Measurements from ENCODE around the gene NRCAM. TPM values are rescaled to one million over a fixed set of nuclear protein-coding genes. Genes with fewer than 3 reads are reported as not detected.
A peak's percentile ranks its signal among the peaks of the same experiment; 100 is the strongest.

Gene NRCAM
- total and polyA plus RNA-seq, 12 donors: 71.6 to 222 (median 148) TPM

DNA sequence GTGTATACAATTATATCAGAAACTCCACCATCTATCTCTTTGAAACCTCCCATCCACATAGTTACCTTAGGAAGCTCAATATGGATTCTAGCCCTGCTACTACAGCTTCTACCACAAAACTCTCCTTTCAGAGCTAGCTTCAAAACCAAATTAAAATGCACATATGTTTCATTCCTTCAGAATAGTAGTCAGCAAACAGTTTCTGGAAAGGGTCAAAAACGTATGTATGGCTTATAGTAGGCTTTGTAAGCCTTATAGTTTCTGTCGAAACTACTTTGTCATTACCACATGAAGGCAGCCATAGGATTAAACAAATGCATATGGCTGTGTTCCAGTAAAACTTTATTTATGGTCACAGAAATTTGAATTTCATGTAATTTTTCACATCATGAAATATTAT lies 170.5 kb downstream of the NRCAM start:
- Histone ChIP-seq H3K4me1 (replicated peaks in 1 of 2) (peaks cover 10 to 36% of the 10 kb centered on the region in 2 donors), H3K27ac (no peak overlapping the region), H3K4me3 (no peak overlapping the region), H3K27me3 (no peaks in the 10 kb centered on the region), H3K36me3 (replicated peaks in 1 of 2) (no peaks in the 10 kb centered on the region), H3K9me3 (replicated peaks in 1 of 3) (no peaks in the 10 kb centered on the region)
- TF ChIP-seq POLR2A (IDR thresholded peaks at IDR 0.05): no peak
- TF ChIP-seq, protein P1, sequence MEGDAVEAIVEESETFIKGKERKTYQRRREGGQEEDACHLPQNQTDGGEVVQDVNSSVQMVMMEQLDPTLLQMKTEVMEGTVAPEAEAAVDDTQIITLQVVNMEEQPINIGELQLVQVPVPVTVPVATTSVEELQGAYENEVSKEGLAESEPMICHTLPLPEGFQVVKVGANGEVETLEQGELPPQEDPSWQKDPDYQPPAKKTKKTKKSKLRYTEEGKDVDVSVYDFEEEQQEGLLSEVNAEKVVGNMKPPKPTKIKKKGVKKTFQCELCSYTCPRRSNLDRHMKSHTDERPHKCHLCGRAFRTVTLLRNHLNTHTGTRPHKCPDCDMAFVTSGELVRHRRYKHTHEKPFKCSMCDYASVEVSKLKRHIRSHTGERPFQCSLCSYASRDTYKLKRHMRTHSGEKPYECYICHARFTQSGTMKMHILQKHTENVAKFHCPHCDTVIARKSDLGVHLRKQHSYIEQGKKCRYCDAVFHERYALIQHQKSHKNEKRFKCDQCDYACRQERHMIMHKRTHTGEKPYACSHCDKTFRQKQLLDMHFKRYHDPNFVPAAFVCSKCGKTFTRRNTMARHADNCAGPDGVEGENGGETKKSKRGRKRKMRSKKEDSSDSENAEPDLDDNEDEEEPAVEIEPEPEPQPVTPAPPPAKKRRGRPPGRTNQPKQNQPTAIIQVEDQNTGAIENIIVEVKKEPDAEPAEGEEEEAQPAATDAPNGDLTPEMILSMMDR (IDR thresholded peaks at IDR 0.05): no peak
- intact Hi-C loops (cut with DNase I): no loop called here
- 65 to 86% (median 84%) methylated on average over 2 of the region's 2 CpGs for WGBS, 4 donors
- DNase-seq: no peak

DNA sequence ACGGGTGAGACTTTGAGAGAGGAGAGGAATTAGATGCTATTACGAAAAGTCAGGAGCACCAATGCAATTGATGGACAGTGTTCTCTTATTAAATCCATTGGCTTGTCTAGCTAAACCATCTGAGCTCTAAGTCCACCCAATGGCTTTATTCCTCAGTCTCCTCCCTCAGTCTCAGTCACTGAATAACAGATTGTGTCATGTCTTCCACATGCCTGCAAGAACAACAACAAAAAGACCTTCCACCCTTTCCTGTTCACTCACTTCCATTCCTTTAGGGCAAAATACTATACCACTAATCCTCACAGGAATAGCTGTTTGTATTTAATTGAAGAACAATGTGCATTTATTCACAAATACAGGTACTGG lies 171.2 kb downstream of the NRCAM start:
- H3K27me3 ChIP-seq: no peaks in the 10 kb centered on the region
- peaks cover 7 to 32% of the 10 kb centered on the region in 2 donors for H3K4me1 ChIP-seq (replicated peaks in 1 of 2)
- TF ChIP-seq, protein P1 (IDR thresholded peaks at IDR 0.05): no peak
- TF ChIP-seq POLR2A (IDR thresholded peaks at IDR 0.05): no peak
- intact Hi-C loops (cut with DNase I): no loop called here
- no peaks in the 10 kb centered on the region for H3K36me3 ChIP-seq (replicated peaks in 1 of 2)
- no peaks in the 10 kb centered on the region for H3K9me3 ChIP-seq (replicated peaks in 1 of 3)
- no peak for DNase-seq
- H3K4me3 ChIP-seq: no peak overlapping the region
- H3K27ac ChIP-seq: no peak overlapping the region
- WGBS, 4 donors: 88 to 93% (median 91%) methylated on average over 2 of the region's 2 CpGs

DNA sequence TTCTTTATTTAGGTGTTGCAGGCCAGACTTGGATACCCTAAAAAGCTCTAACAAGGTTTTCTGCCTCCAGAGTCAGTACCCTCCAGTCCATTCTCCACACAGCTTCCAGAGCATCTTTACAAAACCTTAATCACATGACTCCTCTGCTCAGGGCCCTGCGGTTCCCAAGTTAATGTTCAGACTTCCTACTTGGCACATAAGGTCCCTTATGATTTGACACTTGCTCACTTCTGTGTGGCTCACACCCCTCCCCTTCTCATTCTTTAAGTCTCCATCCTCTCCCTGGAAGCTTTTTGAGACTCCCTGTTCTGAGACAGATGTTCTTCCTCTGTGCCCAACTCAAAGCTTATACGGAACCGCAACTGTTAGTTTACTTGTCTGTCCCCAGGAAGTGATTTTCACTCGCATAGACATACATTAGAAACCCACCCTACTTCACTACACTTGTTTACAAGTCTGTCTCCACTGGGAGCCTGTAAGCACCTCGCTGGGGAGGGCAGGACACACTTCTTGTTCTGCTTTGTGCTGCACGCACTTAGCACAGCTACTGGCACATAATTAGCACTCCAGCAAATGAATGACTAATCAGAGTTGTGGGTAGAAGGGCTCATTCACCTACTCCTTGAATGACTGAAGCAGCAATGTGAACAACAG lies 171.8 kb downstream of the NRCAM start:
- 78 to 82% (median 80%) methylated on average over 6 of the region's 6 CpGs for WGBS, 4 donors

DNA sequence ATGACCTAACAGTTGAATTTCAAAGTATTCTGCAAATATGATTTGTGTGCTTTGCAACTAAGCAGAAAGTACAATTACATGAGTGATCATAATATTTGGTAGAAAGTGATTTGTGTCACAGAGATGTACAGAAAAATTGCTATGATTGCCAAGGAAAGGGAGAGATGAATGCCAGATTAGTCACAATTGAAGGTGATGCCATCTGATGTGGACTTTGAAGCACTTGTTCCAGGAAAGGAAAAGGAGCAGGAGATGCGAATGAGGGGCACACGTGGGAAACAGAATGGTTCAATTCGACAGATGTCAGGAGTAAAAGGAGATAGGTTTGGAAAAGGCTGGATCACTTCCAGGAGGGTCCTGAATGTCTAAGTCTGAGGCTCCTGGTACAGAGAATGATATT lies 173.0 kb downstream of the NRCAM start:
- TF ChIP-seq, protein P1 (IDR thresholded peaks at IDR 0.05): no peak
- no peak for TF ChIP-seq POLR2A (IDR thresholded peaks at IDR 0.05)
- intact Hi-C loops (cut with DNase I): no loop called here
- Histone ChIP-seq H3K27me3 (no peaks in the 10 kb centered on the region), H3K27ac (peak overlapping the region in 4 of 5 donors; percentile 26 to 62 (median 60)), H3K9me3 (replicated peaks in 1 of 3) (no peaks in the 10 kb centered on the region), H3K4me3 (no peak overlapping the region), H3K36me3 (replicated peaks in 1 of 2) (no peaks in the 10 kb centered on the region), H3K4me1 (replicated peaks in 1 of 2) (peaks cover 6 to 33% of the 10 kb centered on the region in 2 donors)
- 42 to 52% (median 49%) methylated on average over 3 of the region's 3 CpGs for WGBS, 4 donors
- DNase-seq: no peak

More for the DNA sequence above, 171.8 kb downstream of the NRCAM start:
- H3K27me3 ChIP-seq: no peaks in the 10 kb centered on the region
- DNase-seq: no peak
- H3K36me3 ChIP-seq (replicated peaks in 1 of 2): no peaks in the 10 kb centered on the region
- H3K9me3 ChIP-seq (replicated peaks in 1 of 3): no peaks in the 10 kb centered on the region
- TF ChIP-seq, protein P1 (IDR thresholded peaks at IDR 0.05): no peak
- no peak for TF ChIP-seq POLR2A (IDR thresholded peaks at IDR 0.05)
- no peak overlapping the region for H3K4me3 ChIP-seq
- H3K4me1 ChIP-seq (replicated peaks in 1 of 2): peaks cover 6 to 33% of the 10 kb centered on the region in 2 donors
- no peak overlapping the region for H3K27ac ChIP-seq
- intact Hi-C loops (cut with DNase I): no loop called here

All from adrenal gland (tissue), 12 donors.